ENCODE data around the gene C1orf185.

Gene C1orf185

DNA sequence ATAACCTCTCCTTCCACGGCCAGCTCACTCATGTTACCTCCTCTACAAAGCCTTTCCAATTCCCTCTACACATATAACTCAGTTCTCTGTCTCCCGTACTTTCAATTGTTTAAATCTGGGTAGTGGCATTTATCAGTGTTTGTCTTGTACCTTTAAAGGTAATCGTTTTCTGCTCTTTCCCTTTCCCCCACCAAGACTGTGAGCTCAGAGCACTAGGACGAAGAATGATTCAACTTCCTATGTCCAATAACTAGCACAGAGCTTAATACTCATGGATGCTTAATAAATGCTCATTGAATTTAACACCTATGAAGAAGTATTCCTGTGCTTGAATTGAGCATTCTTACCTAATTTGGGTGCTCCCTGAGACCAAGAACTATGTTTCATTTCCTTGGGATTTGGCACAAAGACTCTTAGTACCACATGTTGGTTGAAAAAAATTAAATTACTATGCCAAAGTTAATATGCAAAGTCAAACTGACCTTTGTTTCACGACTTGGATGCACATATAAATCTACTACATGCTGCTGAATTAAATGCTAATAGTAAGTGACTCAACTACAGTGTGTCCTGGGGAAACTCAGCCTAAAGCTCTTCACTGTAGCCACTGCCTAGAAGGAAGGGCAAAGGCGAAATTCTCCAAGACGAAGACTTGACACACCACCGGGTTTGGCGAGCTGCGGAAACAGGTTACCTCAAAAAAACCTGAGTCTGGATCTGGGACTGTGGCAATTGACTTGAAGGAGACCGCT lies 30.6 kb upstream of the C1orf185 start:
- in situ Hi-C loops (cut with HindIII; ENCODE audit: low sequenced_read_pairs): no loop called here
- TF ChIP-seq, protein P1, sequence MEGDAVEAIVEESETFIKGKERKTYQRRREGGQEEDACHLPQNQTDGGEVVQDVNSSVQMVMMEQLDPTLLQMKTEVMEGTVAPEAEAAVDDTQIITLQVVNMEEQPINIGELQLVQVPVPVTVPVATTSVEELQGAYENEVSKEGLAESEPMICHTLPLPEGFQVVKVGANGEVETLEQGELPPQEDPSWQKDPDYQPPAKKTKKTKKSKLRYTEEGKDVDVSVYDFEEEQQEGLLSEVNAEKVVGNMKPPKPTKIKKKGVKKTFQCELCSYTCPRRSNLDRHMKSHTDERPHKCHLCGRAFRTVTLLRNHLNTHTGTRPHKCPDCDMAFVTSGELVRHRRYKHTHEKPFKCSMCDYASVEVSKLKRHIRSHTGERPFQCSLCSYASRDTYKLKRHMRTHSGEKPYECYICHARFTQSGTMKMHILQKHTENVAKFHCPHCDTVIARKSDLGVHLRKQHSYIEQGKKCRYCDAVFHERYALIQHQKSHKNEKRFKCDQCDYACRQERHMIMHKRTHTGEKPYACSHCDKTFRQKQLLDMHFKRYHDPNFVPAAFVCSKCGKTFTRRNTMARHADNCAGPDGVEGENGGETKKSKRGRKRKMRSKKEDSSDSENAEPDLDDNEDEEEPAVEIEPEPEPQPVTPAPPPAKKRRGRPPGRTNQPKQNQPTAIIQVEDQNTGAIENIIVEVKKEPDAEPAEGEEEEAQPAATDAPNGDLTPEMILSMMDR (IDR thresholded peaks at IDR 0.05; ENCODE audit: low read depth, low read length, missing control alignments): no peak
- H3K4me3 ChIP-seq (ENCODE audit: low read depth, low read length): no peak overlapping the region

GRCh38 chr1:51072043-51072439 lies 30.0 kb upstream of the C1orf185 start:
- TF ChIP-seq, protein P1 (IDR thresholded peaks at IDR 0.05; ENCODE audit: low read depth, low read length, missing control alignments): no peak
- no peak overlapping the region for H3K4me3 ChIP-seq (ENCODE audit: low read depth, low read length)
- in situ Hi-C loops (cut with HindIII; ENCODE audit: low sequenced_read_pairs): no loop called here
- DNase-seq (ENCODE audit: low read depth): no peak

More for the DNA sequence above, 30.6 kb upstream of the C1orf185 start:
- DNase-seq (ENCODE audit: low read depth): no peak

GRCh38 chr1:51072651-51073050 lies 29.4 kb upstream of the C1orf185 start:
- DNase-seq (ENCODE audit: low read depth): no peak
- in situ Hi-C loops (cut with HindIII; ENCODE audit: low sequenced_read_pairs): no loop called here
- TF ChIP-seq, protein P1 (IDR thresholded peaks at IDR 0.05; ENCODE audit: low read depth, low read length, missing control alignments): no peak
- H3K4me3 ChIP-seq (ENCODE audit: low read depth, low read length): no peak overlapping the region

DNA sequence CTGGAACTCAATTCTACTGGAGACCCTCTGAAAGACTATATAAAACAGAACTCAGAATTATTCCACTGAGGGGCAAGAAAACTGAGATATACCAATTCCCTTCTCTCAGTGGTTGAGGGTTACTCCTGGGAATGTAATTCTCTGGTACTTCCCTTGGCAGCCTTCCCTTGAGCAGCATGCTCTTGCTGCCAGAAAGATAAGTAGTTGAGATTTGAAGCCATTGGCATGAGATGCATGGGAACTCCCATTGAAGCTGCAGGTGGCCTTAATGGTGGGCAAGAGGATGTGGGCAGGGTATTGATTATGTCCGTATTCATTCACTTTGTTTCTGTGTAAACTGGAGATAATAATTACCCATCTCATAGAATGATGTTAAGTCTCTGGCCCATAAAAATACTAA lies 28.6 kb upstream of the C1orf185 start:
- in situ Hi-C loops (cut with HindIII; ENCODE audit: low sequenced_read_pairs): no loop called here
- no peak overlapping the region for H3K4me3 ChIP-seq (ENCODE audit: low read depth, low read length)
- no peak for DNase-seq (ENCODE audit: low read depth)
- TF ChIP-seq, protein P1 (IDR thresholded peaks at IDR 0.05; ENCODE audit: low read depth, low read length, missing control alignments): no peak

- H3K4me3 ChIP-seq (ENCODE audit: low read depth, low read length): no peak overlapping the region
- TF ChIP-seq, protein P1 (IDR thresholded peaks at IDR 0.05; ENCODE audit: low read depth, low read length, missing control alignments): no peak
- no peak for DNase-seq (ENCODE audit: low read depth)
- in situ Hi-C loops (cut with HindIII; ENCODE audit: low sequenced_read_pairs): no loop called here
These were observed 15.3 kb upstream of the C1orf185 start for GRCh38 chr1:51086496-51087271.

- no peak overlapping the region for H3K4me3 ChIP-seq (ENCODE audit: low read depth, low read length)
- in situ Hi-C loops (cut with HindIII; ENCODE audit: low sequenced_read_pairs): no loop called here
- TF ChIP-seq, protein P1 (IDR thresholded peaks at IDR 0.05; ENCODE audit: low read depth, low read length, missing control alignments): peak; percentile 6
- DNase-seq (ENCODE audit: low read depth): no peak
These were observed 13.6 kb upstream of the C1orf185 start for GRCh38 chr1:51088474-51088873.

Data from astrocyte of the cerebellum (primary cell).